PC-9 (cell line): ENCODE results near the gene RSPH9. TPM values are rescaled to one million over a fixed set of nuclear protein-coding genes. Genes with fewer than 3 reads are reported as not detected.

Experiments
- BruUV-seq: library from RNA; stranded (reverse); fragments of 400-500 nt; replicated peaks from 2 replicates; lab custom pipeline; 2021; lab: Mats Ljungman, UMichigan
- CTCF ChIA-PET: fragments of 300-600 bp; sonication (Branson Sonifier 250); formaldehyde crosslinking; loops from one replicate; lab custom pipeline; 2022; ENCODE audit warnings: antibody characterized with exemption; lab: Charles Lee
- POLR2A ChIA-PET: fragments of 300-600 bp; sonication (Branson Sonifier 250); formaldehyde crosslinking; loops from one replicate; lab custom pipeline; 2022; ENCODE audit warnings: antibody characterized with exemption; ENCODE audit not compliant: unreplicated experiment; lab: Charles Lee
- DNase-seq, 2 experiments: peaks; one replicate each; pipeline versions ENCODE4 v3.0.0 to v3.0.0-alpha.2; 2015 to 2022; ENCODE audit warnings: mixed read lengths in 1 of 2
- H2AFZ ChIP-seq: fragments of 200-600 bp; sonication (generic); 2 replicates; pipeline ENCODE4 v1.8.1; 2017; ENCODE audit warnings: antibody characterized with exemption
- H3F3A ChIP-seq: fragments of 200-600 bp; sonication (generic); 2 replicates; pipeline ENCODE4 v1.8.1; 2017; ENCODE audit warnings: antibody characterized with exemption, mild to moderate bottlenecking, low read depth; ENCODE audit not compliant: insufficient read depth
- H3K27ac ChIP-seq: fragments of 200-600 bp; sonication (generic); 2 replicates; pipeline ENCODE4 v1.6.1; 2016; ENCODE audit warnings: mixed run types
- H3K27me3 ChIP-seq: fragments of 200-600 bp; sonication (generic); 2 replicates; pipeline ENCODE4 v1.6.1; 2016; ENCODE audit warnings: low read depth, mixed run types; ENCODE audit not compliant: insufficient read depth
- H3K36me3 ChIP-seq: fragments of 200-600 bp; sonication (generic); 2 replicates; pipeline ENCODE4 v1.6.1; 2016; ENCODE audit warnings: low read depth, mixed run types
- H3K4me1 ChIP-seq: fragments of 200-600 bp; sonication (generic); replicated peaks from 2 replicates; pipeline ENCODE4 v1.6.1; 2016; ENCODE audit warnings: mixed run types; ENCODE audit not compliant: insufficient read depth
- H3K4me2 ChIP-seq: fragments of 200-600 bp; sonication (generic); 2 replicates; pipeline ENCODE4 v1.6.1; 2017; ENCODE audit warnings: mixed run types
- H3K4me3 ChIP-seq: fragments of 200-600 bp; sonication (generic); 2 replicates; pipeline ENCODE4 v1.6.1; 2016; ENCODE audit warnings: mixed run types
- H3K79me2 ChIP-seq: fragments of 200-600 bp; sonication (generic); 2 replicates; pipeline ENCODE4 v1.6.1; 2017; ENCODE audit warnings: low read depth, mixed run types
- H3K9me2 ChIP-seq: fragments of 200-600 bp; sonication (generic); 2 replicates; pipeline ENCODE4 v1.8.1; 2017; ENCODE audit warnings: mild to moderate bottlenecking; ENCODE audit not compliant: insufficient read depth
- H3K9me3 ChIP-seq: fragments of 200-600 bp; sonication (generic); 2 replicates; pipeline ENCODE4 v1.8.1; 2016; ENCODE audit warnings: low read depth; ENCODE audit not compliant: insufficient read depth
- H4K20me1 ChIP-seq: fragments of 200-600 bp; sonication (generic); 2 replicates; pipeline ENCODE4 v1.8.1; 2017; ENCODE audit not compliant: insufficient read depth
- EZH2 ChIP-seq: fragments of 200-600 bp; sonication (generic); IDR thresholded peaks from 2 replicates; pipeline ENCODE4 v1.8.0; 2017; ENCODE audit warnings: antibody characterized with exemption, low read depth
- intact Hi-C: fragments of 100-400 bp; cut with micrococcal nuclease; formaldehyde crosslinking; loops from one replicate; pipeline ENCODE4 v1.10.0; 2022; ENCODE audit not compliant: unreplicated experiment
- total RNA-seq: library from RNA; stranded (reverse); gene quantifications from 2 replicates; pipeline ENCODE4 v1.2.3, GENCODE V29; 2021
- TF ChIP-seq, protein P1 (sequence below): fragments of 200-600 bp; sonication (generic); conservative IDR thresholded peaks from 2 replicates; pipeline ENCODE4 v1.6.1; 2017; ENCODE audit warnings: mixed run types, antibody characterized with exemption, mild to moderate bottlenecking, moderate library complexity

RSPH9 gene
- total RNA-seq, 1 experiment from 2014 or later, result not detected

DNA sequence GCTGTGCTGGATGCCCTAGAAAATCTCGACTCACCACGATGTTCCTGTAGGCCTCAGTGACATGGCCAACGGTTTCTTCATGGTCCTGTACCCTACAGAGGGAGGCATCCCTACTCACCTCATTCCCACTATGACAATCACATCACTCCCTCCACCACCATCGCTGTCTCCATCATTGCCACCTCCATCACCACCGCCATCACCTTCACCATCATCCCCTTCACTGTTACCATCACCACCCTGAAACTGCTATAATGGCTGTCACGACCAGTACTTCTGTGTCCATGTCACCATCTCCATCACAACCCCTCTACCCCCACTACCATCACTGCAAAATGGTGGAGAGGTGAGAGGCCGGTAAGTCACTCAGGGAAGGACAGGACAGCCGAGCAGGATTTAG is 72.6 kb downstream of the RSPH9 start:
- Histone ChIP-seq H3K4me1 (no peaks in the 10 kb centered on the region), H3F3A (no peaks in the 10 kb centered on the region), H3K9me3 (no peaks in the 10 kb centered on the region), H3K4me3 (no peak overlapping the region), H2AFZ (no peak overlapping the region), H3K27ac (no peak overlapping the region), H4K20me1 (no peaks in the 10 kb centered on the region), H3K4me2 (no peak overlapping the region), H3K27me3 (no peaks in the 10 kb centered on the region), H3K9me2 (no peaks in the 10 kb centered on the region), H3K36me3 (no peaks in the 10 kb centered on the region), H3K79me2 (no peaks in the 10 kb centered on the region)
- ChIA-PET POLR2A (no interaction called here), CTCF (no interaction called here)
- BruUV-seq, result no TSS peak
- DNase-seq, result no peak
- intact Hi-C loops, result no loop called here
- TF ChIP-seq EZH2, result no peak
- TF ChIP-seq, protein P1, sequence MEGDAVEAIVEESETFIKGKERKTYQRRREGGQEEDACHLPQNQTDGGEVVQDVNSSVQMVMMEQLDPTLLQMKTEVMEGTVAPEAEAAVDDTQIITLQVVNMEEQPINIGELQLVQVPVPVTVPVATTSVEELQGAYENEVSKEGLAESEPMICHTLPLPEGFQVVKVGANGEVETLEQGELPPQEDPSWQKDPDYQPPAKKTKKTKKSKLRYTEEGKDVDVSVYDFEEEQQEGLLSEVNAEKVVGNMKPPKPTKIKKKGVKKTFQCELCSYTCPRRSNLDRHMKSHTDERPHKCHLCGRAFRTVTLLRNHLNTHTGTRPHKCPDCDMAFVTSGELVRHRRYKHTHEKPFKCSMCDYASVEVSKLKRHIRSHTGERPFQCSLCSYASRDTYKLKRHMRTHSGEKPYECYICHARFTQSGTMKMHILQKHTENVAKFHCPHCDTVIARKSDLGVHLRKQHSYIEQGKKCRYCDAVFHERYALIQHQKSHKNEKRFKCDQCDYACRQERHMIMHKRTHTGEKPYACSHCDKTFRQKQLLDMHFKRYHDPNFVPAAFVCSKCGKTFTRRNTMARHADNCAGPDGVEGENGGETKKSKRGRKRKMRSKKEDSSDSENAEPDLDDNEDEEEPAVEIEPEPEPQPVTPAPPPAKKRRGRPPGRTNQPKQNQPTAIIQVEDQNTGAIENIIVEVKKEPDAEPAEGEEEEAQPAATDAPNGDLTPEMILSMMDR, result no peak

DNA sequence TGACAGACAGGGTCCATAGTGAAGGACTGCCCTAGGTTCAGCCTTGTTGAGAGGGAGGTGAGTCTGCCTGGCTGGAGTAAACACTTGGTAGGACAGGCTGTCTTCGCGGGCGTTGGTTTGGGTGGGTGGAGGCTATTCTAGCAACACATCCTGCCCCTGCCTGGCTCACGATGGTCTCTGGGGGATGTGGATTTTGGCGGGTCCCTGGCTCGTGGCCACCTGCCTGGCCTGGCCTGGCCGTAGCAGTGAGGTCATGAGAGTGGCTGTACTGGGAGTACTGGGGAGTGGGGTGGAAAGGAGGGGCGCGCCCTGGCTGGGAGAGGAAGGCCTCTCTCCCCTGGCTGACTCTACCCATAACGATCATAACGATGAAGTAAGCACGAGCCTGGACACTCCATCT is 73.0 kb downstream of the RSPH9 start:
- no peak for DNase-seq
- no peaks in the 10 kb centered on the region for H3K27me3 ChIP-seq
- H2AFZ ChIP-seq, result no peak overlapping the region
- H3K36me3 ChIP-seq, result no peaks in the 10 kb centered on the region
- H3K4me1 ChIP-seq, result no peaks in the 10 kb centered on the region
- no peak for TF ChIP-seq EZH2
- TF ChIP-seq, protein P1, result no peak
- intact Hi-C loops, result no loop called here
- no peak overlapping the region for H3K4me2 ChIP-seq
- H3K27ac ChIP-seq, result no peak overlapping the region
- H3F3A ChIP-seq, result no peaks in the 10 kb centered on the region
- ChIA-PET CTCF (no interaction called here), POLR2A (no interaction called here)
- H3K79me2 ChIP-seq, result no peaks in the 10 kb centered on the region
- H3K9me3 ChIP-seq, result no peaks in the 10 kb centered on the region
- H3K9me2 ChIP-seq, result no peaks in the 10 kb centered on the region
- no TSS peak for BruUV-seq
- no peak overlapping the region for H3K4me3 ChIP-seq
- H4K20me1 ChIP-seq, result no peaks in the 10 kb centered on the region

DNA sequence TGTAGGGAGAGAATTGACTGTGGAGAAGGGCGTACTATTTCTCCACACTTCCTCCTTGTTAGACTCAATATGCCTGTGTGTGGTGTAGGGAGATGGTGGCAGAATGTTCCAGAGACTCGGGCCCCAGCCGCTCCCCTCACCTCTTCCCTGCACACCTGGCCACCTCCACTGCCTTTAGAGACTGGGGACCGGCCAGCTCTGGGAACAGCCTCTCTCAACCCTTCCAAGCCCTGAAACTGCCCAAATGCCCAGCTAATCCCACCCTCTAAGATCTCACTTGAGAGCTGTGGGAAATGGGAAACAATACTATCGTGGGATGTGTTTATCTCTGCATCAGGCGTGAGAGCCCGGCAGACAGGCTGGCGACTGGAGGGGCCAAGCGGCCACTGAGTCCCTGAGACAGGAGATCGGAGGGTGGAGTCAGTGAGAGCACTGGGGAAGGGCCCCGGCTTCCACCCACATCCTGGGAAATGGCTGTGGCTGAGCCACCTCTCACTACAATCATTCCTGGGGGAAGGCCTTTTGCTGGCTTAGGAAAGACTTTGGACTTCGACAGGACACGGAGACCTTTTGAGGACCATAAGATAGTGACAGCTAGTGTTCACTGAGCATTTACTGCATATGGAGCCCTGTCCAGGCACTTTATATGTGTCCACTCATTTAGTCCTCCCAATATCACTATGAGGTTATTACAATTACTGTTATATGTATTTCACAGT is 73.7 kb downstream of the RSPH9 start:
- no peaks in the 10 kb centered on the region for H3K79me2 ChIP-seq
- H3K4me3 ChIP-seq, result no peak overlapping the region
- H3K9me3 ChIP-seq, result no peaks in the 10 kb centered on the region
- H3K4me2 ChIP-seq, result no peak overlapping the region
- no peak overlapping the region for H3K27ac ChIP-seq
- intact Hi-C loops, result no loop called here
- no peak overlapping the region for H2AFZ ChIP-seq
- H3K27me3 ChIP-seq, result no peaks in the 10 kb centered on the region
- BruUV-seq, result no TSS peak
- H4K20me1 ChIP-seq, result no peaks in the 10 kb centered on the region
- POLR2A ChIA-PET, result no interaction called here
- H3K9me2 ChIP-seq, result no peaks in the 10 kb centered on the region
- H3K4me1 ChIP-seq, result peaks cover 1% of the 10 kb centered on the region
- DNase-seq, result no peak
- TF ChIP-seq, protein P1, result no peak
- no peak for TF ChIP-seq EZH2
- H3F3A ChIP-seq, result no peaks in the 10 kb centered on the region
- H3K36me3 ChIP-seq, result no peaks in the 10 kb centered on the region
- CTCF ChIA-PET, result no interaction called here
